Measurements from ENCODE around the gene KIF22.
"Not testable (repeated sequence)": the region's sequence is repeated elsewhere in the genome, so short reads cannot be mapped to it uniquely, and the experiment has no call there.

Gene KIF22

GRCh38 chr16:29774730-29775129 is 15.8 kb upstream of the KIF22 start:
- no peak for TF ChIP-seq JUND (IDR thresholded peaks at IDR 0.05; ENCODE audit: low read depth)
- in situ Hi-C loops (cut with HindIII; ENCODE audit: low pct_unique_long_range_greater_than_20kb, low sequenced_read_pairs) = no loop called here
- DNase-seq (ENCODE audit: low read depth in 1 of 2, low spot score in 1 of 2) = no peak

GRCh38 chr16:29775742-29776408 is 14.7 kb upstream of the KIF22 start:
- in situ Hi-C loops (cut with HindIII; ENCODE audit: low pct_unique_long_range_greater_than_20kb, low sequenced_read_pairs) = no loop called here
- no peak for TF ChIP-seq JUND (IDR thresholded peaks at IDR 0.05; ENCODE audit: low read depth)
- no peak for DNase-seq (ENCODE audit: low read depth in 1 of 2, low spot score in 1 of 2)

- in situ Hi-C loops (cut with HindIII; ENCODE audit: low pct_unique_long_range_greater_than_20kb, low sequenced_read_pairs) = no loop called here
- no peak for TF ChIP-seq JUND (IDR thresholded peaks at IDR 0.05; ENCODE audit: low read depth)
- no peak for DNase-seq (ENCODE audit: low read depth in 1 of 2, low spot score in 1 of 2)
Observed at GRCh38 chr16:29777576-29778350, 12.8 kb upstream of the KIF22 start, which contains the start of gene ZG16. TSS of gene ZG16 (plus strand) at chr16:29778256. CDS start at chr16:29779267, 1,011 bp downstream.

GRCh38 chr16:29779474-29779873 is 11.1 kb upstream of the KIF22 start:
- DNase-seq (ENCODE audit: low read depth in 1 of 2, low spot score in 1 of 2) = peak; percentile 21 to 85
- in situ Hi-C loops (cut with HindIII; ENCODE audit: low pct_unique_long_range_greater_than_20kb, low sequenced_read_pairs) = no loop called here
- TF ChIP-seq JUND (IDR thresholded peaks at IDR 0.05; ENCODE audit: low read depth) = no peak

GRCh38 chr16:29783094-29783953 is 7.2 kb upstream of the KIF22 start:
- in situ Hi-C loops (cut with HindIII; ENCODE audit: low pct_unique_long_range_greater_than_20kb, low sequenced_read_pairs) = not testable (repeated sequence)
- peak in 1 of 2 experiments; percentile 76 for DNase-seq (ENCODE audit: low read depth in 1 of 2, low spot score in 1 of 2)

GRCh38 chr16:29784157-29784556 is 6.4 kb upstream of the KIF22 start:
- in situ Hi-C loops (cut with HindIII; ENCODE audit: low pct_unique_long_range_greater_than_20kb, low sequenced_read_pairs) = no loop called here
- DNase-seq (ENCODE audit: low read depth in 1 of 2, low spot score in 1 of 2) = no peak
- no peak for TF ChIP-seq JUND (IDR thresholded peaks at IDR 0.05; ENCODE audit: low read depth)

- in situ Hi-C loops (cut with HindIII; ENCODE audit: low pct_unique_long_range_greater_than_20kb, low sequenced_read_pairs) = no loop called here
- TF ChIP-seq JUND (IDR thresholded peaks at IDR 0.05; ENCODE audit: low read depth) = no peak
- DNase-seq (ENCODE audit: low read depth in 1 of 2, low spot score in 1 of 2) = no peak
Observed at GRCh38 chr16:29784901-29785500, 5.5 kb upstream of the KIF22 start.

GRCh38 chr16:29787155-29787554 is 3.4 kb upstream of the KIF22 start:
- in situ Hi-C loops (cut with HindIII; ENCODE audit: low pct_unique_long_range_greater_than_20kb, low sequenced_read_pairs); DNase-seq (ENCODE audit: low read depth in 1 of 2, low spot score in 1 of 2): not testable (repeated sequence)

- in situ Hi-C loops (cut with HindIII; ENCODE audit: low pct_unique_long_range_greater_than_20kb, low sequenced_read_pairs) = no loop called here
- DNase-seq (ENCODE audit: low read depth in 1 of 2, low spot score in 1 of 2) = peak in 1 of 2 experiments; percentile 46
- no peak for TF ChIP-seq JUND (IDR thresholded peaks at IDR 0.05; ENCODE audit: low read depth)
Observed at GRCh38 chr16:29789775-29790182, 772 bp upstream of the KIF22 start.

- in situ Hi-C loops (cut with HindIII; ENCODE audit: low pct_unique_long_range_greater_than_20kb, low sequenced_read_pairs) = no loop called here
- no peak for TF ChIP-seq JUND (IDR thresholded peaks at IDR 0.05; ENCODE audit: low read depth)
- DNase-seq (ENCODE audit: low read depth in 1 of 2, low spot score in 1 of 2) = peak in 1 of 2 experiments; percentile 14
Observed at GRCh38 chr16:29790949-29791844, 646 bp downstream of the KIF22 start.

Measured in T47D (cell line).